KOPT-K1 (cell line): ENCODE measurements around the gene ASIC2.

Experiments used
- H3K27ac ChIP-seq: fragments of 200-600 bp; sonication (generic); 2 replicates; pipeline ENCODE4 v1.5.1; 2016; ENCODE audit warnings: antibody characterized with exemption, mild to moderate bottlenecking, low read depth, low read length; ENCODE audit not compliant: poor library complexity, severe bottlenecking
- H3K36me3 ChIP-seq: fragments of 200-600 bp; sonication (generic); 2 replicates; pipeline ENCODE4 v1.5.1; 2017; ENCODE audit warnings: antibody characterized with exemption, mild to moderate bottlenecking, low read length, moderate library complexity; ENCODE audit not compliant: insufficient read depth
- H3K9me3 ChIP-seq: fragments of 200-600 bp; sonication (generic); 2 replicates; pipeline ENCODE4 v1.5.1; 2017; ENCODE audit warnings: antibody characterized with exemption, low read length, mild to moderate bottlenecking; ENCODE audit not compliant: insufficient read depth, poor library complexity, severe bottlenecking

The ASIC2 gene

GRCh38 chr17:33142705-33143299, 150.3 kb downstream of the ASIC2 start:
- no peak overlapping the region for H3K27ac ChIP-seq
- H3K9me3 ChIP-seq: no peaks in the 10 kb centered on the region
- H3K36me3 ChIP-seq: no peaks in the 10 kb centered on the region

- Histone ChIP-seq H3K9me3 (no peaks in the 10 kb centered on the region), H3K36me3 (no peaks in the 10 kb centered on the region), H3K27ac (no peak overlapping the region)
These were observed 152.5 kb downstream of the ASIC2 start for GRCh38 chr17:33140413-33141099.

GRCh38 chr17:33138627-33139026, 154.5 kb downstream of the ASIC2 start:
- Histone ChIP-seq H3K36me3 (no peaks in the 10 kb centered on the region), H3K9me3 (no peaks in the 10 kb centered on the region), H3K27ac (no peak overlapping the region)

DNA sequence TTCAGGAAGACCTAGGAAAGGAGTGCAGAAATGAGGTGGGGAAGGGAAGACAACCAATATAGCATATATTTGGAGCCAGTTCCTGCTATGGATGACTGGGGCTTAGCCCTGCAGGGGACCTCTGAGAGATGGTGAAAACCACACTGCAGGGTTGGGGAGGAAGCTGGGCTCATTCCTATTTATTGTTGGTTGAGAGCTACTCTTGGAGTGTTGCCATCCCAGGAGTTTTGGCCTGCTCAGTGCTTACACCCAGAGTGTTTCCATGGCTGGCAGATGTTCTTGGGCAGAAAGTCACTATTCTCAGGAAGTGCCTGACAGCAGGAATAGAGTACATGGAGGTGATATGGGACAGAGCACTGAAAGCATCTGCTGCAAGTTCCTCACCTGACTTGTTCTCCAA, 155.7 kb downstream of the ASIC2 start:
- no peaks in the 10 kb centered on the region for H3K9me3 ChIP-seq
- no peak overlapping the region for H3K27ac ChIP-seq
- H3K36me3 ChIP-seq: no peaks in the 10 kb centered on the region

DNA sequence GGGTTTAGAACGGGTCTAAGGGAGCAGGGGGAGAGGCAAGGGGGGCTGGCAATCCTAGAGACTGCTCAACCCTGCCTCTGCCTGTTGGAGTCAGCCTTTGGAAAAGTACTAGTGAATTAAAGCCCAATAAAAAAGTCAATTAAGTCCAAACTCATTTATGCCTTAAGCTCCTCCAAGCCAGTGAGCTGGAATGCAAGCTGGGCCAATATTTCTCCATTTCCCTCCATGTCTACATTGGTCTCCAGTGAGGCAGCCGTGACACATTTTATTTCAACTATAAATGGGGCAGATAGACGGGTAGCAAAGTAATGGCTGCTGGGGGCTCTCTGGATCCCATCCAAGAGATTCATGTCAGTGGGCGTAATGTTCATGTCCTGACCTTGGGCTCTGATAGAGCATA, 157.4 kb downstream of the ASIC2 start:
- H3K36me3 ChIP-seq: no peaks in the 10 kb centered on the region
- no peaks in the 10 kb centered on the region for H3K9me3 ChIP-seq
- no peak overlapping the region for H3K27ac ChIP-seq

- H3K9me3 ChIP-seq: no peaks in the 10 kb centered on the region
These were observed 161.5 kb downstream of the ASIC2 start for GRCh38 chr17:33131620-33132019.

DNA sequence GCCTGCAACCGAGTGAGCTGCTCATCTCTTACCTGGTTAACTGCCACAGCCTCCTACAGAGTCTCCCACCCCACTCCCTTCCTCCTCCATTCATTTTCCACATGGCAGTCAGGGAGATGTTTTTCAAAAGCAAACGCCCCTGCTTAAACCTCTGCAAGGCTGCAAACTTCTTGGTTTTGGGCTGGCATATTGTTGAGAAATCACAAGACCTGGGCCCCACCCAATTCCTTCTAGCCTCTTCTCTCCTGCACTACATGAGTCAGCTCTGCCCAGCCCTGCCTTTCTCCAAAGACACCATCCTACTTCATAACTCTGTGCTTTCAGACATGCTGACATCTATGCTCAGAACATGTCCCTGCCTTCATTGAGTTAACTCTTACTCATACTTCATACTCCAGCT, 165.4 kb downstream of the ASIC2 start:
- H3K36me3 ChIP-seq: no peaks in the 10 kb centered on the region
- H3K9me3 ChIP-seq: no peaks in the 10 kb centered on the region
- H3K27ac ChIP-seq: no peak overlapping the region

More at GRCh38 chr17:33131620-33132019, 161.5 kb downstream of the ASIC2 start:
- Histone ChIP-seq H3K27ac (no peak overlapping the region), H3K36me3 (no peaks in the 10 kb centered on the region)

GRCh38 chr17:33126086-33126485, 167.0 kb downstream of the ASIC2 start:
- Histone ChIP-seq H3K27ac (no peak overlapping the region), H3K9me3 (no peaks in the 10 kb centered on the region), H3K36me3 (no peaks in the 10 kb centered on the region)

GRCh38 chr17:33125552-33125950, 167.5 kb downstream of the ASIC2 start:
- H3K27ac ChIP-seq: no peak overlapping the region
- no peaks in the 10 kb centered on the region for H3K36me3 ChIP-seq
- H3K9me3 ChIP-seq: no peaks in the 10 kb centered on the region

DNA sequence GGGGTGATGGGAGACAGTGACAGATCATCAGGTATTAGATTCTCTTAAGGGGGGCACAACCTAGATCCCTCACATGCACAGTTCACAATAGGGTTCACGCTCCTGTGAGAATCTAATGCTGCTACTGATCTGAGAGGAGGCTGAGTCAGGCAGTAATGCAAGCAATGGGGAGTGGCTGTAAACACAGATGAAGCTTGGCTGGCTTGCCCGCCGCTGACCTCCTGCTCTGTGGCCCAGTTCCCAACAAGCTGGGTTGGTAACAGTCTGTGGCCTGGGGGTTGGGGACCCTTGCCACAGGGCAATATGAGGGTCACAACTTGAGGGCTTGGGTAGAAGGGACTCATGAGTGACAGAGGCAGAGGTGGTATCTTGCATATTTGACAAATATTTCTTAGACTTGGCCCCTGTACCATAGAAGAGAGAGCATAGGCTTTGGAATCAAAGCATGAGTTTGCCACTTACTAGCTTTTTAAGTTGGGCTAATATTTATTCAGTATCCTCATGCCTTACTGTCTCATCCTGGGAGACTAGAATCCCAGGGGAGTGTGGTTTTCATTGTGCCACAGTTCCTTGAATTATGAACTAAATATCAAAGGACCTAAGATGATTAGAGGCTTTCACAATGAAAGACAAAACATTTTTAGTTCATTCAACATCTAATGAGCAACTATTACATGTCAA, 168.1 kb downstream of the ASIC2 start:
- H3K36me3 ChIP-seq: no peaks in the 10 kb centered on the region
- no peaks in the 10 kb centered on the region for H3K9me3 ChIP-seq
- no peak overlapping the region for H3K27ac ChIP-seq

DNA sequence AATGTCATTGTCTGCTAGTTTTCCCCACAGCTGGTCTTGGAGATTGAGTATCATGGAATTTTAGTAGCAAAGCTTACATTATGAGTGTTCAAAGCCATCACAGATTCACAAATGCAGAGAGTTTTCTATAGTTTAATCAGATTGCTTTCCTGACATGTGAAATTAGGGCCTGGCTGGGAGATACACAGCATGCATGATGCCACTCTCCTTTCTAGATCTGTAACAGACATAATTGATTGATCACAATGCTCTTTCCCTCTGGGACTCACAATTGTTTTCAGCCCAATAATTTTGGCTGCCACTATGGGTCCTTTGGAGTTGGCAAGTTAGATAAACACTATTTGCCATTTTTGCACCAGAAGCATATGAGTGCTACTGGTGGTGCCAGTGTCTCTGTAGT, 168.9 kb downstream of the ASIC2 start:
- no peaks in the 10 kb centered on the region for H3K9me3 ChIP-seq
- no peak overlapping the region for H3K27ac ChIP-seq
- H3K36me3 ChIP-seq: no peaks in the 10 kb centered on the region

GRCh38 chr17:33121756-33122155, 171.3 kb downstream of the ASIC2 start:
- no peaks in the 10 kb centered on the region for H3K36me3 ChIP-seq
- no peak overlapping the region for H3K27ac ChIP-seq
- no peaks in the 10 kb centered on the region for H3K9me3 ChIP-seq

- H3K9me3 ChIP-seq: no peaks in the 10 kb centered on the region
These were observed 171.8 kb downstream of the ASIC2 start for GRCh38 chr17:33121272-33121671.

DNA sequence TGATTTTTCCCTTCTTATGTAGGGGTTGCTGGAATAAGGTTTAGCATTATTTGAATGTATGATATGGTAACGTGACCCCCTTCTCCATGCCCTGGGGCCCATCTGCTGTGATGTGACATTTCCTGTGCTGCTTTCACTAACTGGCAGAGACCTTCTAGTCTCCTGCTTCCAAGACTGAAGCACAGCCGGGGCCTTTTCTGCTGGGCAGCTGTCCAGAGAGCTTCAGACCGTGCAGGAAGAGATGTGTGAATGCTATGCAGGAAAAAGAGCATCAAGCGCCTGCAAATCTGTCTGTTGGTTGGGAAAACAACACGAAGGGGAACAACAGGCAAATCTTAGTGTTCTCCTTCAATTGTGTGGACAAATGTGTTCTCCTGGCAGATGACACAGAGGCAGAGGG, 173.0 kb downstream of the ASIC2 start:
- Histone ChIP-seq H3K9me3 (no peaks in the 10 kb centered on the region), H3K27ac (no peak overlapping the region), H3K36me3 (no peaks in the 10 kb centered on the region)

More at GRCh38 chr17:33121272-33121671, 171.8 kb downstream of the ASIC2 start:
- H3K36me3 ChIP-seq: no peaks in the 10 kb centered on the region
- no peak overlapping the region for H3K27ac ChIP-seq

DNA sequence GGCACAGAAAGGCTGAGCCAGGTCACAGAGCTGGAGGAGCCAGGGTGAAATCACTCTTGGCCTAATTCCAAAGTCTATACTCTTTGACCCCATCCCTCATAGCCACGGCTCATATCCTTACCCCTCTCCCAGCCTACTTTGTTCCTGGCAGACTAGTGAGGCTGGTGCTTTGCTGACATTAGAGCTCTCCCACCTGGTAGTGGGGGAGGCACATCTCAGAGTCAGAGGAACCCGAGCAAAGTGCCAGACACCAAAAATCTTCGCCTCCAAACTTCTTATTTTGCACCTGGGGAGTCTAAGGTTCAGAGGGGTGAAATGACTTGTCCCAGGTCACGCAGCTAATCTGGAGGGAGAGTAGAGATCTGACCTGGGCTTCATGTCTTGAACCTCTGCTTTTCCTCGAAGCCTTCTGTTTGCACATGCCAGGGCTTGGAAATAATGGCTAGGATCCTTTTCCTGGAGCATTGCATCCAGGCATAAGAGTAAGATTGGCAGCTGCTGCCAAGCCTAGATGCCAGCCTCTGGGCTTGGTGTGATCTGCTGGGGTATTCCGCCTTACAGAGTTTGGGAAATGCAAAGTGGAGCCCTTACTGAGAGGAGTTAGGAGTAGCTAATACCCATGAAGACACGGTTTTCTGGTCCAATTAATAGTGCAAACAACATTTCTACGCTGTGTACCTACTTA, 174.6 kb downstream of the ASIC2 start:
- Histone ChIP-seq H3K36me3 (no peaks in the 10 kb centered on the region), H3K27ac (no peak overlapping the region), H3K9me3 (no peaks in the 10 kb centered on the region)
